Measurements from ENCODE around the gene NEDD4L.

Gene NEDD4L

DNA sequence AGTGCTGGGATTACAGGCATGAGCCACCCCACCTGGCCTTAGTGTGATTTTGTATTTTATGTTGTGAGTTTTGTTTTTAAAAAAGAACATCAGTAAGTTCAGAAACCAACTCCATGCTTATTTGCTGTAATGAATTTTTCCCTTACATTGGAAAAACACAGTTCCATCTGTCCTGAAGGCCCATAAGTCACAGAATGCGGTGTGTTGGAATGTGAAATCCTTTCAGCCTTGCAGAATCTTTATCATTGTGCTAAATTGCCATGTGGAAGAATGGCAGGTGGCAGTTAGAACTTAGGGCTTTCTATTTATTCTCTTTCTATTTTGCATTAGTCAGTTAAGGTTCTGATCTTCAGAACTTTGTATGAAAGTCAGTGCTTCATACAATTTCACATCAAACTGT, 52.6 kb downstream of the NEDD4L start:
- no peak for DNase-seq

DNA sequence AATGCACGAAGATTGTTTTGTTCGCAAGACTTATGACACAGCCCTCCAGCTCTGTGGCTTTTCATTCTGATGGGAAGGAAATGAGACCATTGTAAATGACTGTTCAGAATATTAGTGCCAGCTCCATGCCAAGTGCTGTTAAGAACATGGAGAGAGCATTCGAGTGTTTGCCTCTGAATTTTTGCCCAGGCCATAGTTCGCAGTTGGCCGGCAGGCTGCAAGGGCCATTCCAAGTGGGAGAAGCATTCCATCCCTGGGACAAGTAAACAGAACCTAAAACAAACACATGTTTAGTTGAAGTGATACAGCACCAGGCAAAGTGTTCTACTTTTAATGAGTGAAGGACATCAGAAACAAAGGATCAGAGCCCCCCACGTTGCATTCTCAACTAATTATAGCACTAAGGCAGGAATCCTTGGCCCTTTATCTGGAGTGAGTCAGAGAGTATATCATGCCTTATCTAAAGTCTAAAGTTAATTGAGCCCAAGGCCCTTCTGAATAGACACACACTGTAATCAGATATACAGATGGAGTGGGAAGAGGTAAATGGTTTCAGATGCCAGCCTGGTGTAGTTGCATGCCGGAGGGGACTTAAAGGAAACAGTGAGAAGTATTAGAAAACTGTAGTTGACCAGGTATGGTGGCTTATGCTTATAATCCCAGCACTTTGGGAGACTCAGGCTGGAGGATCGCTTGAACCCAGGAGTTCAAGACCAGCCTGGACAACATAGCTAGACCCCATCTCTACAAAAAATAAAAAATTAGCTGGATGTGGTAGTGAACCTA, 53.3 kb downstream of the NEDD4L start:
- peak; percentile 58 for DNase-seq

DNA sequence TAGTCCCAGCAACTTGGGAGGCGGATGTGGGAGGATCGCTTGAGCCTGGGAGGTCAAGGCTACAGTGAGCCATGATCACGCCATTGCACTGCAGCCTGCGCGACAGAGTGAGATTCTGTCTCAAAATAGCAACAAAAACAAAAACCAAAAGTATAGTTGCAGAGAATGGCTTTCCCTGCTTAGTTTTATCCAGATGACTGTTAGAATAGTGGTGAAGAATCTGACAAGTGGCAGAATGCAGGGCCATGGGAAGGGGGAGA, 53.8 kb downstream of the NEDD4L start:
- no peak for DNase-seq

DNA sequence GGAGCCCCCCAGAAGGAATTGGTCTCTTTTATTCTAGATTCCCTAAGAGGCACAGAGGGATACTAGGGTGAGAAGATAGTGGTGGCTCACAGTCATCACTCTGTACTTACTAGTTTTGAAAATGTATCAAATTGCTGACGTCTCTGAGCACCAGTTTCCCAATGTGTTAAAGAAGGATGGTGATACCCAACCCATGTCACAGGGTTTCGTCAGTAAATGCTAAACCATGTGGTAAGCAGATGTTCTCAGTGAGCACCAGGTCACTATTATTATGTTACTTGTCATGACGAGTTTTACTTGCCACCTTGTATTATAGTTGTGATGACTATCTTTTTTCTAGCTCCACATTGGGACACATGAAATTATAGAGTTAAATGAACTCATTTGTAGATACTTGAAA, 54.7 kb downstream of the NEDD4L start:
- DNase-seq = no peak

DNA sequence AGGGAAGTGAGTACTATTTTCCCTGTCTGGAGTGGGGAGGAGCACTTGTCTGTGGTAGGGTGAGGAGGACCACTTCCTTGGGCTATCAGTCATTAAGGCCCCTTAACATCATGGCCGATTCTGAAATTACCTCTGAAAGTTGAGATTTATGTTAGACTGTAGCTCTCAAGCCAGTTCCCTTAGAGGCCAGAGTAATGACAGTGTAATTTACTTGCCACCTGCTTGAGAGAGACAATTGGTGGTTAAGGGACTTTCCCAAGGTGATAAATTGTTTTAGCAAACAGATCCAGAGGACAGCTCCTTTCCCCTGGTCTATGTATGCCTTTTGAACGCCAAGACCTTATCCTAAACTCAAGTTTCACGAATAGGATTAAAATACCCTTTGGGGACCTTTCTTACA, 56.1 kb downstream of the NEDD4L start:
- no peak for DNase-seq

DNA sequence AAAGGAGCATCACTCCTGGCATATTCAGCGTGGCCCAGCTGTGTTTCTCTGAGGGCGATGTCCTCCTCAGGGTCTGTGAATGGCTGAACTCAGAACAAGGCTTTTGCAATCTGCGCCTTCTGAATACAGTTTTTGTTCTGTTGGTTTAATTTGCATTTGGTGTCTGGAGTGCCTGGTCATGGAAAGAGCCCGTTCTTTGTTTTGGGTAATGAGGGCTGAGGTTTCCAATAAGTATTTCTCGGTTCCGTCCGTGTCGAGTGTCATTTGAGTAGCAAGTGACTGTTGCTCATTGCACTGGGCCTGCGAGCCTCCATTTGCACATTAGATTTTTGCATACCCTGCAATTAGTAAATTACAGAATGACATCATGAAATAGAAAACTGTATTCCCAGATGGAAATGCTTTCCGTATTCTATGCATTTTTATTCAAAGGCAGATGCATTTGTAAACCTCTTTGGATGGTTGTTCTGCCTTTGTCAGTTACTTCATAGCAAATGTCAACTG, 57.3 kb downstream of the NEDD4L start:
- no peak for DNase-seq

DNA sequence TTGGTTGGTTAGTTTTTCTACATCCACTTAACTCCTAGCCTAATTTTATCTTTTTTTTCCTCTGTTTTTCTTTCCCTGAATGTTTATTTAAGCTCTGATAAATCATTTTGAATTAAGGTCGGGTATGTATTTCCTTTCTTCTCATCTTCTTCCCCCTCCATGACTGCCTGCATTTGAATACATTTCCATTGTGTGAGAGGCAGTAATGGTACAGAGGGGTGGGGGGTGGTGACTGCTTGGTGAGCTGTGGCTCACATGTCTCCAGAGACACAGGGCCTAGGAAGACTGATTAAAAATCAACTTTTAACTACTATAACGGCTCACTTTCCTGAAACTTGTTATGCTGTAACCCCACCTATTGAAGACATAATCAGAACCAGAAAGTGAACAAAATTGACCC, 58.0 kb downstream of the NEDD4L start:
- no peak for DNase-seq

DNA sequence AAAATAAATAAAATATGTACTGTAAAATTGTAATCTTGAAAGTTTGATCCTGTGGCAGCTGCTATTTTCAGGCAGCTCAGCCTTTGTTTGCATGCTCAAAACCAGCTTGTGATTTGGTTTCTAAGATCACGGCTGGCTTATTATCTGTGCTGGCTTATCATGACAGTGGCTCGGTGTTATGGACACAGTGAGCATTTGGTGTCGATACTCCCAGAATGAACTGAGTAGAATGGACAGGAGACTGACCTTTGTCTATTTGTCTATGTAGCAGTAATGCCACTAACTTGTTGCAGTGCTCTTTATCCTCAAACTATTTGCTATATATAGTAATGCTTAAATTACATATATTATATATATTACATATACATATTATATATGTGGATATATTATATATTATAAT, 58.8 kb downstream of the NEDD4L start:
- DNase-seq = no peak

DNA sequence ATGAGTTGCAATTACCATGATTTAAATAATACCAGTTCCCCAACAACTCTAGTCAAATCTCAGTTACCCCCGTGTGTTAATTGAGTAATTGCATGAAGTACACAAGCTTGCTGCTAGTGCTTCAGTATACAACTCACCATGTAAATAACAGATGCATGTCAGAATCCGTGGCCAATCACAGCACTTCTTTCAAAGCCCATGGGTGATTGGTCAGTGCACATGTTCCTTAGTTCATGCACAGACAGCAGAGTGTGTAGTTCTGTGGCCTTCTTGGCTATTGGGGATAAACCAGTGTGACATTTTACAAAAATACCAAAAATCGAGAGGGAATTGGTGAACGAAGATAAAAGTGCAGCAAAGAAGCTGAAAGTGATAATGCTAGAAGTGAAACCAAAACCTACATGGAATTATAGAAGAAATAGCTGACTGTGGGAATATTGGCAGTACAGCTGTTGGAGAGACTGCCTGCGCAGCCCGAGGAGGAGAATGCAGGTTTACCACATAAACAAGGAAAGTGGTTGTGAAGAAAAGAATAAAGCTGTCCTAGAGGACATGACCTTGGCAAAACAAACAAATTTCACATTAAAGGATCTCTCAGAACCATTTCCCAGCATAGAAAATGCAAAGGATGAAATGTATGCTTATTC, 59.4 kb downstream of the NEDD4L start:
- DNase-seq = no peak

DNA sequence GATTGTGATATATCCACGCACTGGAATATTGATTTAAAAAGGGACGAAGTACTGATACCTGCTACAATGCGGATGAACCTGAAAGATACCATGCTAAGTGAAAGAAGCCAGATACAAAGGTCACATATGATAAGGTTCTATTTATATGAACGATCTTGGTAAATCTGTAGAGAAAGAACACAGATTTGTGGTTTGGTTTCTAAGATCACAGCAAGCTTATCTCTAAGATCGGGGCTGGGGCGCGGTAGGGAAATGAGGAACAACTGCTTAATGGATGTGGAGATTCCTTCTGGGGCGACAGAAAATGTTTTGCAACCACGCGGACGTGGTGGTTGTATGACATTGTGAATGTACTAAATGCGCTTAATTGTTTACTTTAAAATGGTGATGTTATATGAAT, 60.1 kb downstream of the NEDD4L start:
- DNase-seq = no peak

DNA sequence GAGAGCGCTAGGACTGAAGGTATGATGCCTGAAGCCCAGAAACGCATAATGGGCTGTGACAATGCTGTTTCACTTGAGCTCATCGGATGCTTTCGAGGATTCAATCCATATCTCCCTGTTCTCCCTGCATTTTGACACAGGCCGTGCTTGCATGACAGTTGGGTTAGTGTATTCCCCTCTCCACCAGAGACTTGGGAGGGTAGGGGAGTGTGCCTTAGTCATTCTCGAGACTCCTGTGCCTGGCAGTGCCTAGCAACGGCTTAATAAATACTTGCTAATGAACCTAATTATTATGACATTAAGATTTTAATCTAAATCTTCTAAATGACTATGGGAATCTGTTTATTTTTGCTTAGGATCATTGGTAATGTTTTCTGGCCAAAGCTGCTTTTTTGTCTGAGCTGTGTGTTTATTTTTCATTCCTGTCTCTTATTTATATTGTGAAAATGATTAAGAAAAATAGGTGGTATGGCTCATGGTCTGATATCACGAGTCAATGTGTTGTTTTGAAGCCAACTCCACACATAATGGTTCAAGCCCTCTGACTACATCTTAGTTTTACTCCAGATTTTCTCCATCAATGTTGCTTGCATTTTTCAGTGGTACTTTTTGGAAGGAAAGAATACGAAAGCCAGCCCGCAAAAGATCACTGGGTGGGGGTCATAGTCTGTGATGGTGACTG, 61.3 kb downstream of the NEDD4L start:
- DNase-seq = no peak

DNA sequence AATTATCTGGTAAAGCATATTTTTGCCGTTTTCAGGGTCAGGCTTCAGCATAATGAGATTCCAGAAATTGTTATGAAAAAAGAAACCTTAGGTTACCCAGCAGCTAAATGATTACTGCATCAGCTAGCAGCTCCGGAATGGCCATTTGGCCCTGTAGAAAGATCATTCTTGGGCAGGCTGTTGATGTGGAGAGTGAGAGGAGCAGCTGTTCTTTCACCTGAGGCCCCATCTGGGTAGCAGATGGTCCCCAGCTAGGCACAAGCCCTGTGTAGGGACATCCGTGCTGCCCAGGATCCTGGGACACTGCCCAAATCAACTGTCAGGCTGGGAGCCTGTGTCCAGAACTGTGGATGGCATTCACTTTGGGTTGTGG, 61.8 kb downstream of the NEDD4L start:
- DNase-seq = no peak

DNA sequence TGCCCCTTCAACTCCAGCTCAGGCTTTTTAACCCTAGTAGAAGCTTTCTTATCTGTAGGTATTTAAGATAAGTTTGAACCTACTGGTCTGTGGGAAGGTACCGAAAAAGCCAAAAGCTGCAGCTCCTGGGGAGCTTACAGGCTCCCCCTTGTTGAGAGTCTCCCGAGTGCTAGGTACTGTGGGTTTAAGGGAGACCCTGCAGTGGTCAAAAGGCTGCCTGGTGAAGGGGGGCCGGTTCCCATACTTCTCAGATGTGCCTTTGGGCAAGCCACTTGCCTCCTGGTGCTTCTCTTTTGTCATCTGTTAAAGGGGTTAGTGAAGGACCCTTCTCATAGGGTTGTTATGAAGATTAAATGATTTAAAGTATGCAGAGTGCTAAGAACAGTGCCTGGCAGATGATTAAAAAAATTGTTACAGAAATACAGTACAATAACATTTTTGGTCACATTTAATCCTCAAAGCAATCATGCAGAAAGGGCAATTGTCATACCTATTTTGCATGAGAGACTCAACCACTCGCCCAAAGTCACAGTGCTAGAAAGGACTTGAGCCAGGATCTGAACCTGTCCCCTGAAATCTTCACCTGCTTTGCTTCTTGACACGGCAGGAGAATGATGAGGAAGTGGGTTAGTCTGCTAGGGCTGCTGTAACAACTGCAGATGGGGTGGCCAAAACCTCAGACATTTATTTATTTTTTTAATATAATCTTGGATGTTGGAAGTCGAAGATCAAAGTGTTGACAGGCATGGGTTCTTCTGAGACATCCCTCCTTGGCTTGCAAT, 62.5 kb downstream of the NEDD4L start:
- DNase-seq = no peak

DNA sequence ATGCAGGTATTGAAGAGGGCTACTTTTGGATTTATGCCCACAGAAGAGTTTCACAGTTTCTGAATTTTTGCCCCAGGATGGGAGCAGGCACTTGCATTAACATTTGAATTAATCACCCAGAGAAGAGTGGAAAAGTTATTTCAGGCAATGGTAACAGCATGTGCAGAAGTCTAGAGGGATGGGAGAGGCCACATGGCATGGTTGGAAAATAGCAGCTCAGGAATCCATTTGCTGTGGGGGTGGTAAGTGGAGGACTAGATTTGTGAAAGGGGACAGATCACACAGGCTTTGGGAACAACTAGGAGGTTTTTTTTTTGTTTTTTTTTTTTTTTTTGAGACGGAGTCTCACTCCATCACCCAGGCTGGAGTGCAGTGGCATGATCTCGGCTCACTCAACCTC, 65.2 kb downstream of the NEDD4L start:
- no peak for DNase-seq

DNA sequence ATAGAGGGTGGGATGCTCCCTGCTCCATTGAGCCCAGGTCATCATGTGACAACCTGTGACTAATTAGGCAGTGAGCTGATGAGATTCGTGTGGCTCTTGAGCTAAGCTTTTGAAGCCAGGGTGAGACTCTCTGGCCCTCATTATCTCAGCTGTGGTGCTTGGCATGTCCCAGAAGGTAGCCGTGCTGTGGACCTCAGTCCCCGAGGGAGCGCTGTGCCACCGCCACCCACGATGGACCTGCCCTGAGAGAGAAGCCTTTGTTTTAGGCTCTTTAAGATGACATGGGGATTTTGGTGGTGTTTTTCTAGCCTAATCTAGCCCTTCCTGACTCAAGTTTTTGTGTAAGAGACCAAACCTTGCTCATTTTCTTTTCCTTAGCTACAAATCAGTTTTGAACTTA, 66.4 kb downstream of the NEDD4L start:
- DNase-seq = no peak

DNA sequence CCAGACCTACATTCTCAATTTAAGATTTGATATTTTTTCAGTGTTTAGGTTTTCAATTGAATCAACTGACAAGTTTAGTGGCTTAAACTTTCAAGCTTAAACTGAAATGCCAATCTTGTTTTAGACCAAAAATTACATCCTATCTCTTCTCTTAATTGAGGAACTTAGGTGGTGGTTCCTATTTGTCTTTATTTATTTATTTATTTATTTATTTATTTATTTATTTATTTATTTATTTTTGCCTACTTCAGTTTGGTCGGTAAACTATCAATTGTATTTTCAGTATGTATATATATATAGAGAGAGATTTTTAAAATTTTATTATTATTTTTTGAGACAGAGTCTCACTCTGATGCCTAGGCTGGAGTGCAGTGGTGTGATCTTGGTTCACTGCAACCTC, 68.1 kb downstream of the NEDD4L start:
- DNase-seq = no peak

DNA sequence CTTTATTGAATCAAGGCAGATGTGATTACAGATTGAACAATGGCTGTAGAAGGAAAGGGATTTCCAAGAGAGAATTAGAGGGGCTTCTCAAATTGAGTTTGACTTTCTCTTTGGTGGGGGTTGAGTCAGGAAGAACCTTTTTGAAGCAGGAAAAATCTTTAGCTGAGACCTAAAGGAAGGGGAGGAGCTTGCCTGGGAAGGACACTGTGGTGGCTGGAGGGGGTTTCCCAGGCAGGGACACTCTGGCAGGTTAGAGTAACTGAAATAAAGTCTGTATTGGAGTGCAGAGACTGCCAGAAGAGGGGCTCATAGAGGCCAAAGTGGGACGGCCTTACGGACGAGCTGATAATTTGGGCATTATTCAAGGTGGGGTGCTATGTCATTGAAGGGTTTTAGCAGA, 69.3 kb downstream of the NEDD4L start:
- DNase-seq = no peak

DNA sequence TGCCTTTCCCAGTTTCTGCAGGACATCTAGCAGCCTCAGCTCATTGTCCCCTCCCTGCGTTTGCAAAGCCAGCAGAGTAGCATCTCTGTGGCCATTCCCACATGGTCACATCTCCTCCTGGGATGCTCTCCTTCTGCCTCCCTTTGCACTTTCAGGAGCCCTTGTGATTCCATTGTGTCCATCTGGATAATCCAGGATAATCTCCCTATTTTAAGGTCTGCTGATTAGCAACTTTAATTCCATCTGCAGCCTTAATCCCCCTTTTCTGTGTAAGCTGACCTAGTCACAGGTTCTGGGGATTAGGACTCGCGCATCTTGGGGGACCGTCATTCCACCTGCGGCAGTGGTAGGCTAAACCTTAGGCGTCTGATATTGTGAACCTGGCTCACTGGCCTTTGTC, 70.7 kb downstream of the NEDD4L start:
- no peak for DNase-seq

DNA sequence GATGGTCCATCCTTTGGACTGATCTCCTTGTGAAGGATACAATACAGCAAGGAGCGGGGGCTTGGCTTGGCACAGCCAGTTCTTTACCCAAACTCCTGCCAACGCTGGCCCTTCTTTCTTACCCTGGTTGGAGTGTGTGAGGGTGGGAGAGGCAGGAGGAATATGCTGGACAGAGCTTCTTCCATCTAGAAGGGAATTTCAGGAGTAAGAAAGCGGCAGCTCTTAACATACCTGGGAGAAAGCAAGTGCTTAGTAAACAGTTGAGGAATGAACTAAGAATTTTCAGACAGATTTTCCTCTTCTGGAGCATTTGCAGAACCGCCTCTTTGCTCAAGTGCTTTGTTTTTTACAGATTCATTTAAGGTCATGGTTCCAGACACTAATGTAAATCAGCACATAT, 72.8 kb downstream of the NEDD4L start:
- no peak for DNase-seq

DNA sequence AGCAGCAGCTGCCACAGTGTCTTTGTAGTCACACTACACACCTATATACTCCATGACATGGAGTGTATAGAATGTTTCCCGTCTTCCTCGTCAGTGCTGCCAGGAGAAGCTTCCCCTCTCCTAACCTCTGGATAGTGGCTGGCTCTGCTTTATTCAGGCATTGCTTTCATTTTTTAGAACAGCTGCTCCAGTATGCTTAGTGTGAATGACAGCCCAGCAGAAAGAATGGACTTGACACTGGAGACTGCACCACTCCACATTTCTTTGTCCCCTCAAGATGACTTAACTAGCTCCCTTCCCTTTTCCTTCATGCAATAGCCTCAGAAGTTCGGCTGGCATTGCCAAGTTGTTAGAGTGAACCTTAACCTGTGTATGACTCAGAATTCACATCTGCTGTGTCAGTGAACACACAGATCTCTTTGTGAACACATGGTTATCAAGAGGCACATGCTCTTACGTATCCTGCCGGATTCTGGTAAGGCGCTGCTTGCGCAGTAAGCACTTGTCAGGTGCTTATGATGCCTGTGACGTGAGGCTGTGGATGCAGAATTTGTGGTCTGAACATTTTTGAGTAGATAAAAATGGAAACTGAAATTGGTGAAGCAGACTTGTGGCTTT, 73.9 kb downstream of the NEDD4L start:
- peak; percentile 95 for DNase-seq

DNA sequence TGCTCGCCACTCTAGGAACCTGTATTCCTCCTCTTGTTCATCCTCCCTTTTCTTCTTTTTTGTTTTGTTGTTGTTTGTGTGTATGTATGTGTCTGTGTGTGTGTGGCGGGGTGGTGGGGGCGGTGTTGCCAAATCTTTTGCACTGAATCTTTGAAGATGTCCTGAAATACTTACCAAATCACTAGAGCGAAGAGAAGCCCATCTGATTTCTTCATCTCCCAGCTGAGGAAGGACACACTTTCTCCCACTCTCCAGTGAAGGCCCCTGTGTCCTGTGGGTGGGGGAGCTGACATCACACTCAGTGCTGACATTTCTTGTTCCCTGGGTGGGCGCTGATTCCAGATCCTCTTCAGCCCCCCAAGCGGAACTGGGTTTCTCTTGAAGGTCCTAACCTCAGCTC, 74.5 kb downstream of the NEDD4L start:
- DNase-seq = no peak

DNA sequence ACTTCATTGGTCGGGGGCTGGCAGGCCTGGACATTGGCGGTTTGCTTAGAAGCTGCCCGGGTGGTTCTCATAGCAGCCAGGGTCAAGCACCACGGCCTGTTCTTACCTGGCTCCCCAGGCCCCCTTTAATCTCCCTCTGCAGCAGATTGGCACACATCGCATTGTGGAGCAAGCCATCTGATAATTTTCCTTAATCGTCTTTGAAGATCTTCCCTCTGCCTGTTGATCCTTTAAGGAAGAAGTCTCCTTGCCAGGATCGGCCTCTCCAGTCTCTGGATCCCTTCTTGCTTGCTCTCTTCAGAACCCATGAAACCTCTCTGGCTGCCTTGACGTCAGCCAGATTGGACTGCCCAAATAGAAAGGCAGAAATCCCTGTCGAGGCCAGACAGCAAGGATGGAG, 75.8 kb downstream of the NEDD4L start:
- DNase-seq = no peak

DNA sequence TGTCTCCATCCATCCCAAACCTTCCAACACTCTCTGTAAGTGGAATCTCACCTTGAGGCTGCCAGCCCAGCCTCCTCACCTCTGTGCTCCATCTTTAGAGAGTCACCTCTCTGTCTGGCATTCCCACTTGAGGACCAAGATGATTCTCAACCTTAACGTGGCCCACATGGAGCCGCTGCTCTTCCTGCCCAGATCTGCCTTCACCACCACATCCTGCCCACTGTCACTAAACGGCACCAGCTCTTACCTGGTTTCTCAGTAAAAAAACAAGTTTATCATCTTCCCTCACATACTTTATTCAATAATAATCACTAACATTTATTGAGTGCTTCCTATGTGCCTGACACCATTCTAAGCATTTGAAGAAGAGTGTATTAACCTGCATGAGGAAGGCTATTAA, 80.4 kb downstream of the NEDD4L start:
- DNase-seq = no peak

Data from hematopoietic multipotent progenitor cell treated with erythropoietin and hydrocortisone succinate and interleukin-3 and kit ligand, for 8 days (in vitro differentiated cells).